Mesendoderm (in vitro differentiated cells): ENCODE measurements around the gene NLRC5.
"Not testable (repeated sequence)": the region's sequence is repeated elsewhere in the genome, so short reads cannot be mapped to it uniquely, and the experiment has no call there.

Experiments
- DNase-seq: peaks from one replicate; pipeline ENCODE4 v3.0.0; 2013
- H2AK5ac ChIP-seq: 2 replicates; pipeline ENCODE4 v1.6.1; 2013; ENCODE audit warnings: low read length, inconsistent platforms
- H2BK120ac ChIP-seq: 2 replicates; pipeline ENCODE4 v1.6.1; 2013; ENCODE audit warnings: low read depth, mild to moderate bottlenecking, low read length, moderate library complexity, mixed read lengths
- H2BK15ac ChIP-seq: replicated peaks from 2 replicates; pipeline ENCODE4 v1.6.1; 2013; ENCODE audit warnings: low read depth, mild to moderate bottlenecking, moderate library complexity
- H2BK5ac ChIP-seq: 2 replicates; pipeline ENCODE4 v1.6.1; 2013; ENCODE audit warnings: low read length, inconsistent platforms
- H3K18ac ChIP-seq: 2 replicates; pipeline ENCODE4 v1.6.1; 2013; ENCODE audit warnings: mild to moderate bottlenecking, low read length, mixed read lengths
- H3K23ac ChIP-seq: one replicate; pipeline ENCODE4 v1.6.1; 2013; ENCODE audit warnings: low read length
- H3K27ac ChIP-seq: 2 replicates; pipeline ENCODE4 v1.5.1; 2013; ENCODE audit warnings: low read depth, mild to moderate bottlenecking, inconsistent platforms, low read length, moderate library complexity
- H3K27me3 ChIP-seq: 2 replicates; pipeline ENCODE4 v1.6.1; 2013; ENCODE audit warnings: low read length, control low read depth, mild to moderate bottlenecking, inconsistent platforms; ENCODE audit not compliant: insufficient read depth, poor library complexity
- H3K36me3 ChIP-seq: 2 replicates; pipeline ENCODE4 v1.6.1; 2013; ENCODE audit warnings: low read length, inconsistent platforms; ENCODE audit not compliant: control insufficient read depth, insufficient read depth
- H3K4ac ChIP-seq: one replicate; pipeline ENCODE4 v1.6.1; 2013; ENCODE audit warnings: low read depth, mild to moderate bottlenecking, low read length, moderate library complexity
- H3K4me1 ChIP-seq: 2 replicates; pipeline ENCODE4 v1.6.1; 2013; ENCODE audit warnings: low read depth, low read length, inconsistent platforms; ENCODE audit not compliant: control insufficient read depth
- H3K4me2 ChIP-seq: 2 replicates; pipeline ENCODE4 v1.6.1; 2013; ENCODE audit warnings: low read length
- H3K4me3 ChIP-seq: 2 replicates; pipeline ENCODE4 v1.5.1; 2013; ENCODE audit warnings: mild to moderate bottlenecking, low read length
- H3K56ac ChIP-seq: one replicate; pipeline ENCODE4 v1.6.1; 2013; ENCODE audit warnings: low read length
- H3K79me1 ChIP-seq: 2 replicates; pipeline ENCODE4 v1.6.1; 2013; ENCODE audit warnings: low read length, inconsistent platforms
- H3K79me2 ChIP-seq: 2 replicates; pipeline ENCODE4 v1.6.1; 2013; ENCODE audit warnings: mild to moderate bottlenecking, low read length; ENCODE audit not compliant: control insufficient read depth, insufficient read depth
- H3K9ac ChIP-seq: 2 replicates; pipeline ENCODE4 v1.6.1; 2013; ENCODE audit warnings: low read length, inconsistent platforms
- H4K5ac ChIP-seq: one replicate; pipeline ENCODE4 v1.6.1; 2013; ENCODE audit warnings: low read length
- H4K8ac ChIP-seq: one replicate; pipeline ENCODE4 v1.6.1; 2013; ENCODE audit warnings: low read depth, mild to moderate bottlenecking, control low read depth, low read length, moderate library complexity
- WGBS: extraction: QIAGEN DNeasy Blood & Tissue Kit; methylation state at CpG from one replicate; pipeline ENCODE4 v1.1.7; 2013; ENCODE audit warnings: low lambda C conversion rate, missing lambda C conversion rate; ENCODE audit not compliant: insufficient coverage; ENCODE audit errors: extremely low coverage; 5-methylcytosine and 5-hydroxymethylcytosine counted together

The NLRC5 gene

DNA sequence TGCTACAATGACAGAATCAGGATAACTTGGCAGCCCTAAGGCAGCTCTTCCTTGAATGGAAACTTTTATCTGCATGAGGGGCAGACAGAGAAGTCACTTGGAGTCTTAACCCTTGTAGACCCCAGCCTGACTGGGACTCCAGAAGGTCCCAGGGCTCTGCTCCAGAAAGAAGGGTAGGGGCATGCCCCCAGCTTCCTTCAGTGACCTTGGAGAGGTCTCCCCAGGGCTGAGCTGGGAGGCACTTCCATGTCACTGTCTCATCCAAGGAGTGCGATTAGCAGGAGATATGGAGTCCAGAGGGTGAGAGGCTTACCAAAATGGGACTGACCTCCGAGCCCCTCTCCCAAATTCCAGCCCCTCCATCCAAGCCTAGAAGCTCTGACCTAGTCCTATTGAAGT is 3.4 kb upstream of the NLRC5 start:
- no peak overlapping the region for H2AK5ac ChIP-seq
- H4K5ac ChIP-seq = no peak overlapping the region
- no peaks in the 10 kb centered on the region for H3K36me3 ChIP-seq
- no CpG with 5 or more reads among the region's 2 CpGs for WGBS
- no peak overlapping the region for H3K56ac ChIP-seq
- no peak overlapping the region for H2BK15ac ChIP-seq
- no peak overlapping the region for H3K23ac ChIP-seq
- peaks cover 8% of the 10 kb centered on the region for H3K27me3 ChIP-seq
- no peaks in the 10 kb centered on the region for H3K4me1 ChIP-seq
- no peak overlapping the region for H4K8ac ChIP-seq
- H3K9ac ChIP-seq = no peak overlapping the region
- no peak overlapping the region for H3K4me3 ChIP-seq
- no peak overlapping the region for H3K4me2 ChIP-seq
- H3K79me1 ChIP-seq = no peaks in the 10 kb centered on the region
- H2BK120ac ChIP-seq = no peak overlapping the region
- DNase-seq = no peak
- H3K27ac ChIP-seq = no peak overlapping the region
- H3K4ac ChIP-seq = no peak overlapping the region
- no peak overlapping the region for H2BK5ac ChIP-seq
- H3K18ac ChIP-seq = no peak overlapping the region
- no peaks in the 10 kb centered on the region for H3K79me2 ChIP-seq

DNA sequence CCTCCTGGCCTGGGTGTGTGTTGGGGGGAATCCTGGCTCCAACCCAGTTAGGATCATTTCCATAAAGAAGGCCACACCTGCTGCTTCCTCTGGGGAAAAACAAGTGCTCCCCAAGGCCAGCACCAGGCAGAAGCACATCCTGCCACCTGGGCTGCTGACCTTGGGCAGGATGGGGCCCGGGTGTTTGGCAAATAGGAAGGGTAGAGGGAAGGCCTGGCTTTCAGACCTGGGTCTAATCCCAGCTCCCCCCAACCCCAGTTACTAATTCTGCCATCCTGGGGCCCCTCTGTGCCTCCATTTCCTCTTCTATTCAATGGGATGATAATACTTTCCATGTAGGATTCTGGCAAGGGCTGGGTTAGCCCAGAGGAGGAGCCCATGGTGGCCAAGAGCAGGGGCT is 3.0 kb upstream of the NLRC5 start:
- no peak overlapping the region for H2BK15ac ChIP-seq
- no peak for DNase-seq
- no peak overlapping the region for H3K18ac ChIP-seq
- no peak overlapping the region for H3K4ac ChIP-seq
- H3K4me2 ChIP-seq = no peak overlapping the region
- peaks cover 8% of the 10 kb centered on the region for H3K27me3 ChIP-seq
- H3K23ac ChIP-seq = no peak overlapping the region
- H3K4me1 ChIP-seq = no peaks in the 10 kb centered on the region
- H3K27ac ChIP-seq = no peak overlapping the region
- no peak overlapping the region for H3K4me3 ChIP-seq
- H4K5ac ChIP-seq = no peak overlapping the region
- H3K79me1 ChIP-seq = no peaks in the 10 kb centered on the region
- H4K8ac ChIP-seq = no peak overlapping the region
- WGBS = no CpG with 5 or more reads among the region's 1 CpG
- no peaks in the 10 kb centered on the region for H3K79me2 ChIP-seq
- no peak overlapping the region for H3K9ac ChIP-seq
- no peak overlapping the region for H2BK120ac ChIP-seq
- no peak overlapping the region for H2AK5ac ChIP-seq
- H3K56ac ChIP-seq = no peak overlapping the region
- H2BK5ac ChIP-seq = no peak overlapping the region
- H3K36me3 ChIP-seq = no peaks in the 10 kb centered on the region

DNA sequence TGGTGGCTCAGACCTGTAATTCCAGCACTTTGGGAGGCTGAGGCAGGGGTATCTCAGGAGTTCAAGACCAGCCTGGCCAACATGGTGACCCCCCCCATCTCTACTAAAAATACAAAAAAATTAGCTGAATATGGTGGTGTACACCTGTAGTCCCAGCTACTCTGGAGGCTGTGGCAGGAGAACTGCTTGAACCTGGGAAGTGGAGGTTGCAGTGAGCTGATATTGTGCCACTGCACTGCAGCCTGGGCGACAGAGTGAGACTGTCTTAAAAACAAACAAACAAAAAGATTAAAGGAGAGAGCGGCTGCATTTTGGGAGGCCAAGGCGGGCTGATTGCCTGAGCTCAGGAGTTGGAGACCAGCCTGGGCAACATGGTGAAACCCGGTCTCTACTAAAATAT is 2.4 kb upstream of the NLRC5 start:
- not testable (repeated sequence) for H4K8ac ChIP-seq, H3K18ac ChIP-seq, H2BK120ac ChIP-seq, H4K5ac ChIP-seq, H3K27me3 ChIP-seq, H2BK15ac ChIP-seq, H3K56ac ChIP-seq, H3K27ac ChIP-seq, H3K36me3 ChIP-seq, H3K4me2 ChIP-seq, H2AK5ac ChIP-seq, H2BK5ac ChIP-seq, H3K23ac ChIP-seq, H3K79me2 ChIP-seq, H3K79me1 ChIP-seq, H3K4me1 ChIP-seq, H3K4me3 ChIP-seq, H3K4ac ChIP-seq, H3K9ac ChIP-seq, DNase-seq
- no CpG with 5 or more reads among the region's 4 CpGs for WGBS

DNA sequence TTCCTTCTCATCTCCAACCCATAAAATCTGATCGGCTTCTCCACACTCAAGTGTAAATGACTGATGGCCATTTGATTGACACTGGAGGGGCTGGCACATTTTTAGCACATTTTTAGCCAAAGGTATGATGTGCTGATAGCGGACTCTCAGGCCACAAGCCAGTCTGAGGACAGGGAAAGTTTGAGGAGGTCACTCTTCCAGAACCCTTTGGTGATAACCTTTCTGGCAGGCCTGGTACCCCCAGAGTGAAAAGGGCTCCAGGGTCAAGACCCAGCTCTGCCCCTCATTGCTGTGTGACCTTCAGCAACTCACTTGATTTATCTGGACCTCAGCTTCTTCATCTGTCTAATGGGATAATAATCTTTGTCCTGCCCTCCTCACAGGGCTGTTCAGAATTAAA is 1.7 kb upstream of the NLRC5 start:
- Histone ChIP-seq H2BK15ac (no peak overlapping the region), H3K23ac (no peak overlapping the region), H3K27ac (no peak overlapping the region), H2BK120ac (no peak overlapping the region), H4K5ac (no peak overlapping the region), H3K18ac (no peak overlapping the region), H3K4me3 (no peak overlapping the region), H2BK5ac (no peak overlapping the region), H2AK5ac (no peak overlapping the region), H3K36me3 (no peaks in the 10 kb centered on the region), H3K27me3 (peaks cover 8% of the 10 kb centered on the region), H3K79me2 (no peaks in the 10 kb centered on the region), H3K9ac (no peak overlapping the region), H3K4ac (no peak overlapping the region), H3K4me1 (no peaks in the 10 kb centered on the region), H3K4me2 (no peak overlapping the region), H4K8ac (no peak overlapping the region), H3K56ac (no peak overlapping the region), H3K79me1 (no peaks in the 10 kb centered on the region)
- DNase-seq = no peak
- WGBS = no CpG with 5 or more reads among the region's 2 CpGs

DNA sequence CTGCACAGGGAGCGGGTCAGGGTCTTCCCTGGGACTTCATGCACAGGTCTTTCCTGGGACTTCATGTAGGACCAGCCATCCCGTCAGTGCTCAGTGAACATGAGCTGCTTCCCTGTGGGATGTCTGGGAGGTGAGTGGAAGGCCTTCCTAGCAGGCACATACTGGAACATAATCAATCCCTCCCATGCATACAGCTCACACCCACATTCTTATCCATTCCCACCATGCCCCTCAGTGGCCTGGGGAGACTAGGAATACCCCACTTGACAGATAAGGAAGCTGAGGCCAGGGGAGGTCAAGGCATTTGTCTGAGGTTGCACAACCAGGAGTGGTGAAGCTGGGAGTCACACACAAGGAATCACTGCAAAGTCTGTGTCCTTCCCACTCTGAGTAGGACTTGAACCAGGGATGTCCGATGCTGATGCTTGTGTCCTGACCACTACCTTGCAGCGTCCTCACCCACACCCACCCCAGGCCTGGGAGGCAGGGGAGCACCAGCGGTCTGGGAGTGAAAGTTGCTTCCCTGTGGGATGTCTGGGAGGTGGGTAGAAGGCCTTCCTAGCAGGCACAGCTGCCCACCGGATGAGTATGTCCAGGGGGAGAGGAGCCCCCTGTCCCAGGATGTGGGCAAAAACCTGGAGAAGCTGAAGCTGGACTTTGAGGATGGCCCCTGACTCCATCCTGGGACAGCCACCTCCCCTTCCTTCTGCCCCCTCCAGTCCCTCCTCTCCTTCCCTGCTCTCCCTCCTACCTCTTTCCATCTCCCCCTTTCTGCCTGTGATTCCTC is 1.0 kb upstream of the NLRC5 start:
- no peak overlapping the region for H3K9ac ChIP-seq
- H3K4me1 ChIP-seq = no peaks in the 10 kb centered on the region
- H4K8ac ChIP-seq = no peak overlapping the region
- no peak overlapping the region for H3K56ac ChIP-seq
- no peaks in the 10 kb centered on the region for H3K79me2 ChIP-seq
- H3K27ac ChIP-seq = no peak overlapping the region
- H3K18ac ChIP-seq = no peak overlapping the region
- no peak overlapping the region for H3K4me2 ChIP-seq
- no peaks in the 10 kb centered on the region for H3K79me1 ChIP-seq
- no peak overlapping the region for H2AK5ac ChIP-seq
- no peak overlapping the region for H3K4ac ChIP-seq
- H2BK5ac ChIP-seq = no peak overlapping the region
- no peak overlapping the region for H3K4me3 ChIP-seq
- H4K5ac ChIP-seq = no peak overlapping the region
- H3K23ac ChIP-seq = no peak overlapping the region
- H3K36me3 ChIP-seq = no peaks in the 10 kb centered on the region
- H2BK120ac ChIP-seq = no peak overlapping the region
- no peak for DNase-seq
- WGBS = no CpG with 5 or more reads among the region's 6 CpGs
- no peak overlapping the region for H2BK15ac ChIP-seq
- peaks cover 8% of the 10 kb centered on the region for H3K27me3 ChIP-seq

DNA sequence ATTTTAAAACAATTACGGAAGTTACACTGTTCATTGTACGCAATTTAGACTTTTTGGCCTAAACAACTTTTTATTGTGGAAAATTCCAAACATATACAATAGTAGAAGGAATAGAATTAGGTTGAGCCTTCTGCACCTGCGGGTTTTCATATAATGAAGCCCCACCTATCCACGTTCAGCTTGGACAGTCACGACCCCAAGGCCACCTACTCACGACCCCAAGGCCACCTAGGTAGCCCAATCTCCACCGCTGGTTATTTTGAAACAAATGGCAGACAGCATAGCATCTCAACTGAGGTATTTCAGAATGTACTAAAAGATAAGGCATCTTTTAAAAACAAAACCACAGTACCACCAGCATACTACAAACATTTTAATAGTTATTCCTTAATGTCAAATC is 631 bp downstream of the NLRC5 start:
- no peak overlapping the region for H3K23ac ChIP-seq
- no peak overlapping the region for H4K8ac ChIP-seq
- DNase-seq = no peak
- no peak overlapping the region for H3K4ac ChIP-seq
- no CpG with 5 or more reads among the region's 7 CpGs for WGBS
- no peak overlapping the region for H3K9ac ChIP-seq
- H2BK120ac ChIP-seq = no peak overlapping the region
- peaks cover 8% of the 10 kb centered on the region for H3K27me3 ChIP-seq
- no peak overlapping the region for H3K56ac ChIP-seq
- H3K18ac ChIP-seq = no peak overlapping the region
- no peak overlapping the region for H3K4me3 ChIP-seq
- no peak overlapping the region for H3K27ac ChIP-seq
- no peaks in the 10 kb centered on the region for H3K79me1 ChIP-seq
- H3K4me2 ChIP-seq = peak overlapping the region; percentile 95
- H2BK15ac ChIP-seq = no peak overlapping the region
- no peaks in the 10 kb centered on the region for H3K36me3 ChIP-seq
- no peak overlapping the region for H4K5ac ChIP-seq
- no peaks in the 10 kb centered on the region for H3K4me1 ChIP-seq
- no peak overlapping the region for H2BK5ac ChIP-seq
- H3K79me2 ChIP-seq = no peaks in the 10 kb centered on the region
- H2AK5ac ChIP-seq = no peak overlapping the region
